Measurements from ENCODE around the gene UCP1. TPM values are rescaled to one million over a fixed set of nuclear protein-coding genes. Genes with fewer than 3 reads are reported as not detected.

The UCP1 gene
- total RNA-seq, 1 donor: not detected

- no peak overlapping the region for H3K4me3 ChIP-seq (ENCODE audit: low read depth, low read length)
- TF ChIP-seq CTCF (IDR thresholded peaks at IDR 0.05; ENCODE audit: insufficient read depth, low read length): no peak
- no peak for DNase-seq (ENCODE audit: low read depth)
These were observed 39.1 kb upstream of the UCP1 start for GRCh38 chr4:140607852-140608251.

GRCh38 chr4:140604544-140604943 is 35.8 kb upstream of the UCP1 start:
- no peak overlapping the region for H3K4me3 ChIP-seq (ENCODE audit: low read depth, low read length)
- TF ChIP-seq CTCF (IDR thresholded peaks at IDR 0.05; ENCODE audit: insufficient read depth, low read length): no peak
- no peak for DNase-seq (ENCODE audit: low read depth)

GRCh38 chr4:140603286-140603685 is 34.5 kb upstream of the UCP1 start:
- no peak overlapping the region for H3K4me3 ChIP-seq (ENCODE audit: low read depth, low read length)
- no peak for TF ChIP-seq CTCF (IDR thresholded peaks at IDR 0.05; ENCODE audit: insufficient read depth, low read length)
- no peak for DNase-seq (ENCODE audit: low read depth)

- H3K4me3 ChIP-seq (ENCODE audit: low read depth, low read length): no peak overlapping the region
- DNase-seq (ENCODE audit: low read depth): no peak
- no peak for TF ChIP-seq CTCF (IDR thresholded peaks at IDR 0.05; ENCODE audit: insufficient read depth, low read length)
These were observed 34.0 kb upstream of the UCP1 start for GRCh38 chr4:140602714-140603113.

GRCh38 chr4:140600408-140600807 is 31.6 kb upstream of the UCP1 start:
- H3K4me3 ChIP-seq (ENCODE audit: low read depth, low read length): no peak overlapping the region
- DNase-seq (ENCODE audit: low read depth): no peak
- no peak for TF ChIP-seq CTCF (IDR thresholded peaks at IDR 0.05; ENCODE audit: insufficient read depth, low read length)

GRCh38 chr4:140595065-140595464 is 26.3 kb upstream of the UCP1 start:
- no peak overlapping the region for H3K4me3 ChIP-seq (ENCODE audit: low read depth, low read length)
- peak; percentile 25 for DNase-seq (ENCODE audit: low read depth)
- peak; percentile 64 for TF ChIP-seq CTCF (IDR thresholded peaks at IDR 0.05; ENCODE audit: insufficient read depth, low read length)

GRCh38 chr4:140584439-140584838 is 15.7 kb upstream of the UCP1 start:
- no peak for TF ChIP-seq CTCF (IDR thresholded peaks at IDR 0.05; ENCODE audit: insufficient read depth, low read length)
- no peak overlapping the region for H3K4me3 ChIP-seq (ENCODE audit: low read depth, low read length)

More at GRCh38 chr4:140584439-140584838, 15.7 kb upstream of the UCP1 start:
- DNase-seq (ENCODE audit: low read depth): no peak
